Neural cell (in vitro differentiated cells): ENCODE data around the gene STXBP1. TPM values are rescaled to one million over a fixed set of nuclear protein-coding genes. Genes with fewer than 3 reads are reported as not detected.

ENCODE experiments used
- H2AFZ ChIP-seq: fragments of 200-600, 300-800 bp; sonication (generic), shearing (Covaris generic); 2 replicates; pipeline ENCODE4 v1.6.0; 2014; ENCODE audit warnings: low read depth, mild to moderate bottlenecking, antibody characterized with exemption, low read length, moderate library complexity
- H3F3A ChIP-seq: fragments of 200-600 bp; shearing (Covaris generic); 2 replicates; pipeline ENCODE4 v1.6.1; 2016; ENCODE audit warnings: mild to moderate bottlenecking, moderate library complexity, mixed read lengths, antibody characterized with exemption, low read length; ENCODE audit not compliant: insufficient read depth, poor library complexity, severe bottlenecking
- H3K27ac ChIP-seq: fragments of 200-600, 300-800 bp; sonication (generic), shearing (Covaris generic); 2 replicates; pipeline ENCODE4 v1.5.1; 2014; ENCODE audit warnings: mild to moderate bottlenecking, low read length, moderate library complexity
- H3K27me3 ChIP-seq: fragments of 300-800, 200-600 bp; sonication (generic), shearing (Covaris generic); 2 replicates; pipeline ENCODE4 v1.6.0; 2014; ENCODE audit warnings: mild to moderate bottlenecking, low read depth, low read length, moderate library complexity; ENCODE audit not compliant: insufficient read depth
- H3K36me3 ChIP-seq: fragments of 300-800, 200-600 bp; sonication (generic), shearing (Covaris generic); 2 replicates; pipeline ENCODE4 v1.5.1; 2014; ENCODE audit warnings: mild to moderate bottlenecking, antibody characterized with exemption, low read length, moderate library complexity; ENCODE audit not compliant: insufficient read depth
- H3K4me2 ChIP-seq: fragments of 300-800, 200-600 bp; sonication (generic), shearing (Covaris generic); 2 replicates; pipeline ENCODE4 v1.6.0; 2014; ENCODE audit warnings: mild to moderate bottlenecking, low read length
- H3K4me3 ChIP-seq: fragments of 300-800, 200-600 bp; sonication (generic), shearing (Covaris generic); 2 replicates; pipeline ENCODE4 v1.5.1; 2014; ENCODE audit warnings: mild to moderate bottlenecking, low read length, moderate library complexity
- H3K79me2 ChIP-seq: fragments of 200-600 bp; shearing (Covaris generic); replicated peaks from 2 replicates; pipeline ENCODE4 v1.6.0; 2014; ENCODE audit warnings: mild to moderate bottlenecking, low read length, moderate library complexity; ENCODE audit not compliant: insufficient read depth
- H3K9ac ChIP-seq: fragments of 300-800, 200-600 bp; sonication (generic), shearing (Covaris generic); 2 replicates; pipeline ENCODE4 v1.6.1; 2016; ENCODE audit warnings: mild to moderate bottlenecking, low read length, mixed read lengths
- H3K9me2 ChIP-seq: fragments of 200-600 bp; shearing (Covaris generic); 2 replicates; pipeline ENCODE4 v1.6.1; 2016; ENCODE audit warnings: mild to moderate bottlenecking, low read length, mixed read lengths; ENCODE audit not compliant: insufficient read depth
- H3K9me3 ChIP-seq: fragments of 200-600, 300-800 bp; sonication (generic), shearing (Covaris generic); 2 replicates; pipeline ENCODE4 v1.6.1; 2016; ENCODE audit warnings: mild to moderate bottlenecking, mixed run types, low read length, moderate library complexity, mixed read lengths
- H4K20me1 ChIP-seq: fragments of 200-600 bp; shearing (Covaris generic); 2 replicates; pipeline ENCODE4 v1.6.1; 2016; ENCODE audit warnings: mild to moderate bottlenecking, mixed run types; ENCODE audit not compliant: insufficient read depth
- CTCF ChIP-seq: fragments of 450-650 bp; IDR thresholded peaks from 2 replicates; pipeline ENCODE4 v1.5.1; 2014; ENCODE audit warnings: antibody characterized with exemption, mild to moderate bottlenecking, moderate library complexity; ENCODE audit not compliant: poor library complexity, severe bottlenecking
- EP300 ChIP-seq: fragments of 450-650 bp; conservative IDR thresholded peaks from 2 replicates; pipeline ENCODE4 v1.6.1; 2014; ENCODE audit warnings: antibody characterized with exemption, mild to moderate bottlenecking, moderate library complexity; ENCODE audit not compliant: poor library complexity, severe bottlenecking
- MXI1 ChIP-seq: fragments of 450-650 bp; conservative IDR thresholded peaks from 2 replicates; pipeline ENCODE4 v1.6.1; 2014; ENCODE audit warnings: antibody characterized with exemption, mild to moderate bottlenecking; ENCODE audit not compliant: poor library complexity, severe bottlenecking
- POLR2AphosphoS5 ChIP-seq: IDR thresholded peaks from 2 replicates; pipeline ENCODE4 v1.6.1; 2012
- RAD21 ChIP-seq: fragments of 450-650 bp; conservative IDR thresholded peaks from 2 replicates; pipeline ENCODE4 v1.6.1; 2014; ENCODE audit warnings: antibody characterized with exemption, mild to moderate bottlenecking, moderate library complexity
- SMC3 ChIP-seq: fragments of 450-650 bp; conservative IDR thresholded peaks from 2 replicates; pipeline ENCODE4 v1.6.1; 2014; ENCODE audit warnings: antibody characterized with exemption, mild to moderate bottlenecking, moderate library complexity; ENCODE audit not compliant: poor library complexity
- polyA plus RNA-seq: library from polyadenylated mRNA; depleted of rRNA; stranded (reverse); fragments of >200 nt; gene quantifications from 2 replicates; pipeline ENCODE4 v1.2.3, GENCODE V29; 2014
- TF ChIP-seq, protein P1 (sequence below): IDR thresholded peaks from 2 replicates; pipeline ENCODE4 v1.6.1; 2012; ENCODE audit warnings: borderline replicate concordance

Gene STXBP1
- polyA plus RNA-seq, 1 donor from 2014 or later: 42.5 TPM

GRCh38 chr9:127694890-127695720, 83.0 kb downstream of the STXBP1 start:
- H3F3A ChIP-seq: no peaks in the 10 kb centered on the region
- TF ChIP-seq, protein P1, sequence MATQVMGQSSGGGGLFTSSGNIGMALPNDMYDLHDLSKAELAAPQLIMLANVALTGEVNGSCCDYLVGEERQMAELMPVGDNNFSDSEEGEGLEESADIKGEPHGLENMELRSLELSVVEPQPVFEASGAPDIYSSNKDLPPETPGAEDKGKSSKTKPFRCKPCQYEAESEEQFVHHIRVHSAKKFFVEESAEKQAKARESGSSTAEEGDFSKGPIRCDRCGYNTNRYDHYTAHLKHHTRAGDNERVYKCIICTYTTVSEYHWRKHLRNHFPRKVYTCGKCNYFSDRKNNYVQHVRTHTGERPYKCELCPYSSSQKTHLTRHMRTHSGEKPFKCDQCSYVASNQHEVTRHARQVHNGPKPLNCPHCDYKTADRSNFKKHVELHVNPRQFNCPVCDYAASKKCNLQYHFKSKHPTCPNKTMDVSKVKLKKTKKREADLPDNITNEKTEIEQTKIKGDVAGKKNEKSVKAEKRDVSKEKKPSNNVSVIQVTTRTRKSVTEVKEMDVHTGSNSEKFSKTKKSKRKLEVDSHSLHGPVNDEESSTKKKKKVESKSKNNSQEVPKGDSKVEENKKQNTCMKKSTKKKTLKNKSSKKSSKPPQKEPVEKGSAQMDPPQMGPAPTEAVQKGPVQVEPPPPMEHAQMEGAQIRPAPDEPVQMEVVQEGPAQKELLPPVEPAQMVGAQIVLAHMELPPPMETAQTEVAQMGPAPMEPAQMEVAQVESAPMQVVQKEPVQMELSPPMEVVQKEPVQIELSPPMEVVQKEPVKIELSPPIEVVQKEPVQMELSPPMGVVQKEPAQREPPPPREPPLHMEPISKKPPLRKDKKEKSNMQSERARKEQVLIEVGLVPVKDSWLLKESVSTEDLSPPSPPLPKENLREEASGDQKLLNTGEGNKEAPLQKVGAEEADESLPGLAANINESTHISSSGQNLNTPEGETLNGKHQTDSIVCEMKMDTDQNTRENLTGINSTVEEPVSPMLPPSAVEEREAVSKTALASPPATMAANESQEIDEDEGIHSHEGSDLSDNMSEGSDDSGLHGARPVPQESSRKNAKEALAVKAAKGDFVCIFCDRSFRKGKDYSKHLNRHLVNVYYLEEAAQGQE: no peak
- no peak for TF ChIP-seq SMC3
- TF ChIP-seq RAD21: no peak
- no peak overlapping the region for H3K4me2 ChIP-seq
- no peaks in the 10 kb centered on the region for H3K36me3 ChIP-seq
- H3K9ac ChIP-seq: no peak overlapping the region
- H3K9me2 ChIP-seq: no peaks in the 10 kb centered on the region
- H3K79me2 ChIP-seq: no peaks in the 10 kb centered on the region
- no peaks in the 10 kb centered on the region for H4K20me1 ChIP-seq
- no peak overlapping the region for H3K4me3 ChIP-seq
- no peak overlapping the region for H2AFZ ChIP-seq
- no peaks in the 10 kb centered on the region for H3K9me3 ChIP-seq
- no peak overlapping the region for H3K27ac ChIP-seq
- no peaks in the 10 kb centered on the region for H3K27me3 ChIP-seq

- Histone ChIP-seq H3K4me2 (no peak overlapping the region), H4K20me1 (no peaks in the 10 kb centered on the region), H3K79me2 (no peaks in the 10 kb centered on the region), H3K9ac (no peak overlapping the region), H3F3A (no peaks in the 10 kb centered on the region), H3K9me2 (no peaks in the 10 kb centered on the region), H3K27me3 (no peaks in the 10 kb centered on the region), H2AFZ (no peak overlapping the region), H3K4me3 (no peak overlapping the region), H3K36me3 (no peaks in the 10 kb centered on the region), H3K27ac (no peak overlapping the region), H3K9me3 (no peaks in the 10 kb centered on the region)
- TF ChIP-seq POLR2AphosphoS5: no peak
- no peak for TF ChIP-seq RAD21
- no peak for TF ChIP-seq CTCF
- no peak for TF ChIP-seq EP300
- TF ChIP-seq, protein P1: no peak
- no peak for TF ChIP-seq MXI1
Observed at GRCh38 chr9:127697575-127697974, 85.5 kb downstream of the STXBP1 start.
